GM18526 (cell line): ENCODE results near the gene AP1M1.

Source experiments
- POLR2A ChIP-seq: IDR thresholded peaks from 3 replicates; pipeline ENCODE4 v1.6.1; 2011; ENCODE audit not compliant: insufficient read length; ENCODE audit errors: extremely low read depth

The AP1M1 gene

GRCh38 chr19:16200038-16201010 is 2.6 kb downstream of the AP1M1 start:
- TF ChIP-seq POLR2A: no peak

- TF ChIP-seq POLR2A: no peak
These were observed 3.3 kb downstream of the AP1M1 start for GRCh38 chr19:16201011-16201391.

DNA sequence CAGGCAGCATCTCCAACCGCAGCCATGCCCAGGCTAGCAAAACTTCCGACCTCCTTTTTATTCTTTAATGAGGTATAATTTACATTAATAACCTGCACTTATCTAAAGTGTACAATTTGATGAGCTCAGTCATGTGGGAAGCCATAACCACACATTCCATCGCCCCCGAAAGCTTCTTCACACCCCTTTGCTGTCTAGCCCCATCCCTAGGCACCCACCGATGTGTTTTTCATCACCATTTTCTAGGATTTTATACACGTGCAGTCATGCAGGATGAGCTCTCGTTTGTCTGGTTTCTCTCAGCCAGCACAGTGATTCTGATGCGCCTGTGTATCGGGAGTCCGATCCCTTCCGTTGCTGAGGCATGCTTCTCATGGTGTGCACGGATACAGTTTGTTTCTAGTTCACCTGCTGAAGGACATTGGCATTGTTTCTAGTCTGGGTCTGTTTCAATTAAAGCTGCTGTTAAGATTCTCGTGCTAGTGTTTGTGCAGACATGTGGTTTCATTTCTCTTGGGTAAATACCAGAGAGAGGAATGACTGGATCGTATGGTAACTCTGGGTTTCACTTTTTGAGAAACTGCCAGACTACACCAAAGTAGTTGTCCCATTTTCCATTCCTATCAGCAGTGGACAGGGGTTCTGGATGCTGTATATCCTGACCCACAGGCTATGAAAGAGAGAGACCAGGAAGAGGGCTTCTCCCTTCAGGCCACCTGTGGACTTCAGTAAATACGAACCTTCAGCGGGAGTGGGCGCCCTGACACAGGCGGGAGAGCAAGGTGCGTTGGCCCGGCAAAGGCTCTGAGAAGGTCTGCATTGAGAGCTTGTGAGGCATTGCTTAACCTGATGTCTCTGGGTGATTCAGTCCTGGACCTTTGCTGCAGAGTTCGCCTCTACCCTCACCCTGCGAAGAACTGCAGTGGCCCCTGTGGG is 4.9 kb downstream of the AP1M1 start:
- TF ChIP-seq POLR2A: no peak

GRCh38 chr19:16203256-16204004 is 5.7 kb downstream of the AP1M1 start:
- no peak for TF ChIP-seq POLR2A

DNA sequence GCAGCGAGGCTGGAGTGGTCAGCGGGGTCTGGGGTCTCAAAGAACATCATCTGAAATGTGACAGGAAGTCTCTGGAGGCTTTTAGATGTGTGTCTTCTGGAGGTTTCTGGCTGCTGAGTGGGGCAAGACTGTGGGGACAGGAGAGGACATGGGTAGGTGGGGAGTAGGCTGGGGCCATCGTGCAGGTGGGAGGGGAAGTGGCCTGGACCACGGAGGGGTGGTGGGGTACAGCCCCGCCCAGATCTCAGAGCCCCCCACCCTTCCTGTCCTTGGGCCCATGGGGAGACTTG is 6.2 kb downstream of the AP1M1 start:
- no peak for TF ChIP-seq POLR2A

GRCh38 chr19:16205205-16206045 is 7.7 kb downstream of the AP1M1 start:
- TF ChIP-seq POLR2A: no peak

GRCh38 chr19:16206046-16206605 is 8.4 kb downstream of the AP1M1 start:
- TF ChIP-seq POLR2A: no peak

DNA sequence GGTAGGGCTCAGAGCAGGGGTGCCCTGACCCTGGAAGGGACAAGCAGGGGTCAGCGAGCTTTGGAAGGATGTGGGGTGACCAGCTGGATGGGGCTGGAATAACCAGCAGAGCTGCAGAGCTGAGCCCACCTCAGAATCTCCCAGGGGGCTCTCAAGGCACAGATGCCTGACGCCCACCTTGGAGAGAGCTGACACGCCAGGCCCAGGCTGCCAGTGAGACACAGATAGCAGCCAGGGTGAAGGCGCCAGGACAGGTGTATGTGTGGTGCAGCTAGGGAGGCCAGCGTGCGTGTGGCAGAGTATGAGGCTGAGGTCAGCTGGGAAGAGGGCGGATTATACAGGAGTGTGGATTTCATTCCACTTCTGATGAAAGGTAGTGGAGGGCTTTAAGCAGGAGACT is 8.9 kb downstream of the AP1M1 start:
- TF ChIP-seq POLR2A: no peak

DNA sequence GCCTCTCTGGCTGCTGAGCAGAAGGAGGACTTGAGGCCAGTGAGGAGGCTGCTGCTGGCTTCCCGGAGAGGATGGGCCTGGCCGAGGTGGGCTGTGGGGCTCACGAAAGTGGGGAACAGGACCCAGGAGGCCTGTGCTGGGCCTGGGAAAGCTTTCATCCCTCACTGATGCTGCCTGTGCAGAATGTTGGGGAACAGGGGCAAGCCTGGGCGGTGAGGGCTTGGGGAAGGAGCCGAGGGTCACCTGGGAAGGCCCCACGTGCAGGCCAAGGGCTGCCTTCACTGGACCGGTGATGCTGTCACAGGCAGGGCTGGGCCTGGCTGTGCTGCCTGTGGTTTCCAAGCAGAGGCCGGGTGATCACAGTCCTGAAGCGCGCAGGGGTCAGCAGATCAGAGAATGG is 9.4 kb downstream of the AP1M1 start:
- TF ChIP-seq POLR2A: no peak

DNA sequence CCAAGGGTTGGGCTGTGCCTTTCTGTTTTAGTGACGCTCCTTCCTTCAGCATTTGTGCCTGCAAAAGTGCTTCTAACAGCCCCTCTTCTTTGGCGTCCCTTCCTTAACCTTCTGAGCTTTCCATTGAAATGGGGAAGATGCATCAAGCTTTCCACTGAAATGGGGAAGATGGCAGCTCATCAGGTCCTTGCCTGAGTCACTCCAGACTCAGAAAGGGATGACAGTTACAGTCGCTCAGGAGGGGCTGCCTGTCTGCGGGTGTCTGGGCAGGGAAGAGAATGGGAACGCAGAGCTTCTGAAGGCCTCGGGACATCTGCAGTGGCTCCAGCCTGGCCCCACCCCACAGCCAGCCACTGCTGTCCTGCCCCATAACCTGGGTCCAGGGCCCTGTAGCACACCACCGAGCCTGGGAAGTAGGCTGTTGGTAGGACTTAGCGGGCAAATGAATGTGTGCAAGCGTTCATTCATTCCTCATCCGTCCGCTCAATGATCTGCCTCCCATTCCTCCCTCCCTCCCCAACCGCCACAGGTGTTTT is 9.8 kb downstream of the AP1M1 start:
- TF ChIP-seq POLR2A: no peak

GRCh38 chr19:16208064-16208759 is 10.5 kb downstream of the AP1M1 start:
- TF ChIP-seq POLR2A: no peak

DNA sequence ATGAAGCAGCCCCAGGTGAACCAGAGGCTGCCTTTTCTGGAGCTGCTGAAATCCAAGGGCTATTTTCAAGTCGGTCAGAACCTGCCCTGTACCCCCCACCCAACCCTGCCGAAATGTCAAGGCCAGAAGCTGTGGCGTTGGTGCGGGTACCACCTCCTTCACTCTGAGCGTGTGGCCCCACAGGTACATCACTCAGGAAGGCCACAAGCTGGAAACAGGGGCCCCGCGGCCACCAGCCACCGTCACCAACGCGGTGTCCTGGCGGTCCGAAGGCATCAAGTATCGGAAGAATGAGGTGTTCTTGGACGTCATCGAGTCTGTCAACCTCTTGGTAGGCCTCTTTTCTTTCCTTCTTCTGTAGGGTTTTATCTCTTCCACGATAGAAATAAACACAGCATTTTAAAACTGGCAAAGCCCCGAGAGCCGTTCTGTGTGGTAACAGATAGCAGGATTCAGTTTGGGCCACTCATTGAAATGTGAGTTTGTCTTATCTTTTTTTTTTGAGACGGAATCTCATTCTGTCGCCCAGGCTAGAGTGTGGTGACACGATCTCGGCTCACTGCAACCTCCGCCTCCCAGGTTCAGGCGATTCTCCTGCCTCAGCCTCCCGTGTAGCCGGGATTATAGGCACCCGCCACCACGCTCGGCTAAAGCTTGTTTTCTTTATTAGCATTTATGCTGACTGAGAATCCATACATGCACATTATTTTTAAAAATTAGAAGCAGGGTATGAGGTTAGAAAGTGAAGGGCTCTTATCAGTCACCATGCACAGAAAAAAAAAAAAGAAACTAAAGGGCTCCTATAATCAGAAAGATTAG is 11.3 kb downstream of the AP1M1 start:
- TF ChIP-seq POLR2A: no peak
